Measurements from ENCODE around the gene AP1S3.
A peak's percentile ranks its signal among the peaks of the same experiment; 100 is the strongest.
"Not testable (repeated sequence)": the region's sequence is repeated elsewhere in the genome, so short reads cannot be mapped to it uniquely, and the experiment has no call there.

The AP1S3 gene

GRCh38 chr2:223837287-223838061 is at the start of gene AP1S3:
TSS of gene AP1S3 (minus strand) at chr2:223837582. CDS start at chr2:223837450, 132 bp downstream.
- Histone ChIP-seq H3K36me3 (ENCODE audit: control insufficient read depth, insufficient read depth, low read length) (no peaks in the 10 kb centered on the region), H3K9ac (ENCODE audit: low read length) (peak within 1 kb of the TSS; percentile 72), H3K27me3 (ENCODE audit: control insufficient read depth, insufficient read depth, low read length) (peaks cover 4% of the 10 kb centered on the region; the same call in 1 of the 2 replicates), H3K9me3 (ENCODE audit: control insufficient read depth, insufficient read depth, low read depth, low read length) (no peaks in the 10 kb centered on the region), H3K27ac (ENCODE audit: low read depth, low read length) (peak within 1 kb of the TSS; percentile 73; the same call in 1 of the 2 replicates), H3K4me1 (ENCODE audit: control insufficient read depth, insufficient read depth, low read length) (peaks cover 18% of the 10 kb centered on the region), H3K4me3 (ENCODE audit: low read depth, low read length) (peak within 1 kb of the TSS; percentile 97)

- H3K36me3 ChIP-seq (ENCODE audit: control insufficient read depth, insufficient read depth, low read length): peaks cover 68% of the 10 kb centered on the region
- H3K9me3 ChIP-seq (ENCODE audit: control insufficient read depth, insufficient read depth, low read depth, low read length): no peaks in the 10 kb centered on the region
- no peak overlapping the region for H3K27ac ChIP-seq (ENCODE audit: low read depth, low read length)
- H3K9ac ChIP-seq (ENCODE audit: low read length): no peak overlapping the region
- H3K4me3 ChIP-seq (ENCODE audit: low read depth, low read length): no peak overlapping the region
- no peaks in the 10 kb centered on the region for H3K27me3 ChIP-seq (ENCODE audit: control insufficient read depth, insufficient read depth, low read length)
- H3K4me1 ChIP-seq (ENCODE audit: control insufficient read depth, insufficient read depth, low read length): no peaks in the 10 kb centered on the region
Observed at GRCh38 chr2:223887127-223887526, 49.7 kb upstream of the AP1S3 start.

- Histone ChIP-seq H3K27ac (ENCODE audit: low read depth, low read length) (no peak overlapping the region), H3K4me3 (ENCODE audit: low read depth, low read length) (no peak overlapping the region), H3K4me1 (ENCODE audit: control insufficient read depth, insufficient read depth, low read length) (no peaks in the 10 kb centered on the region), H3K9ac (ENCODE audit: low read length) (no peak overlapping the region), H3K36me3 (ENCODE audit: control insufficient read depth, insufficient read depth, low read length) (peaks cover 71% of the 10 kb centered on the region), H3K9me3 (ENCODE audit: control insufficient read depth, insufficient read depth, low read depth, low read length) (no peaks in the 10 kb centered on the region), H3K27me3 (ENCODE audit: control insufficient read depth, insufficient read depth, low read length) (no peaks in the 10 kb centered on the region)
Observed at GRCh38 chr2:223886726-223887125, 49.3 kb upstream of the AP1S3 start.

- H3K9me3 ChIP-seq (ENCODE audit: control insufficient read depth, insufficient read depth, low read depth, low read length): no peaks in the 10 kb centered on the region
- no peak overlapping the region for H3K4me3 ChIP-seq (ENCODE audit: low read depth, low read length)
- peaks cover 74% of the 10 kb centered on the region for H3K36me3 ChIP-seq (ENCODE audit: control insufficient read depth, insufficient read depth, low read length)
- no peak overlapping the region for H3K27ac ChIP-seq (ENCODE audit: low read depth, low read length)
- H3K27me3 ChIP-seq (ENCODE audit: control insufficient read depth, insufficient read depth, low read length): no peaks in the 10 kb centered on the region
- H3K9ac ChIP-seq (ENCODE audit: low read length): no peak overlapping the region
- no peaks in the 10 kb centered on the region for H3K4me1 ChIP-seq (ENCODE audit: control insufficient read depth, insufficient read depth, low read length)
Observed at GRCh38 chr2:223884399-223884798, 47.0 kb upstream of the AP1S3 start.

- Histone ChIP-seq H3K9me3 (ENCODE audit: control insufficient read depth, insufficient read depth, low read depth, low read length) (no peaks in the 10 kb centered on the region), H3K4me3 (ENCODE audit: low read depth, low read length) (no peak overlapping the region), H3K9ac (ENCODE audit: low read length) (no peak overlapping the region), H3K36me3 (ENCODE audit: control insufficient read depth, insufficient read depth, low read length) (peaks cover 83% of the 10 kb centered on the region), H3K27me3 (ENCODE audit: control insufficient read depth, insufficient read depth, low read length) (no peaks in the 10 kb centered on the region), H3K27ac (ENCODE audit: low read depth, low read length) (no peak overlapping the region), H3K4me1 (ENCODE audit: control insufficient read depth, insufficient read depth, low read length) (no peaks in the 10 kb centered on the region)
Observed at GRCh38 chr2:223882715-223883114, 45.3 kb upstream of the AP1S3 start.

- H3K27ac ChIP-seq (ENCODE audit: low read depth, low read length): no peak overlapping the region
- no peak overlapping the region for H3K4me3 ChIP-seq (ENCODE audit: low read depth, low read length)
- no peaks in the 10 kb centered on the region for H3K27me3 ChIP-seq (ENCODE audit: control insufficient read depth, insufficient read depth, low read length)
- H3K36me3 ChIP-seq (ENCODE audit: control insufficient read depth, insufficient read depth, low read length): peaks cover 88% of the 10 kb centered on the region
- no peaks in the 10 kb centered on the region for H3K9me3 ChIP-seq (ENCODE audit: control insufficient read depth, insufficient read depth, low read depth, low read length)
- no peak overlapping the region for H3K9ac ChIP-seq (ENCODE audit: low read length)
- H3K4me1 ChIP-seq (ENCODE audit: control insufficient read depth, insufficient read depth, low read length): no peaks in the 10 kb centered on the region
Observed at GRCh38 chr2:223880796-223881195, 43.4 kb upstream of the AP1S3 start.

GRCh38 chr2:223877721-223878410 is 40.5 kb upstream of the AP1S3 start:
- Histone ChIP-seq H3K9me3 (ENCODE audit: control insufficient read depth, insufficient read depth, low read depth, low read length) (no peaks in the 10 kb centered on the region), H3K27me3 (ENCODE audit: control insufficient read depth, insufficient read depth, low read length) (no peaks in the 10 kb centered on the region), H3K4me1 (ENCODE audit: control insufficient read depth, insufficient read depth, low read length) (no peaks in the 10 kb centered on the region), H3K4me3 (ENCODE audit: low read depth, low read length) (no peak overlapping the region), H3K36me3 (ENCODE audit: control insufficient read depth, insufficient read depth, low read length) (peaks cover 80% of the 10 kb centered on the region), H3K9ac (ENCODE audit: low read length) (no peak overlapping the region), H3K27ac (ENCODE audit: low read depth, low read length) (no peak overlapping the region)

GRCh38 chr2:223873672-223874071 is 36.3 kb upstream of the AP1S3 start:
- peaks cover 43% of the 10 kb centered on the region for H3K36me3 ChIP-seq (ENCODE audit: control insufficient read depth, insufficient read depth, low read length)
- H3K27ac ChIP-seq (ENCODE audit: low read depth, low read length): no peak overlapping the region
- no peaks in the 10 kb centered on the region for H3K9me3 ChIP-seq (ENCODE audit: control insufficient read depth, insufficient read depth, low read depth, low read length)
- no peaks in the 10 kb centered on the region for H3K27me3 ChIP-seq (ENCODE audit: control insufficient read depth, insufficient read depth, low read length)
- no peak overlapping the region for H3K9ac ChIP-seq (ENCODE audit: low read length)
- H3K4me1 ChIP-seq (ENCODE audit: control insufficient read depth, insufficient read depth, low read length): no peaks in the 10 kb centered on the region
- H3K4me3 ChIP-seq (ENCODE audit: low read depth, low read length): no peak overlapping the region

GRCh38 chr2:223872772-223873171 is 35.4 kb upstream of the AP1S3 start:
- not testable (repeated sequence) for H3K27ac ChIP-seq (ENCODE audit: low read depth, low read length); H3K4me3 ChIP-seq (ENCODE audit: low read depth, low read length); H3K9ac ChIP-seq (ENCODE audit: low read length); H3K4me1 ChIP-seq (ENCODE audit: control insufficient read depth, insufficient read depth, low read length); H3K27me3 ChIP-seq (ENCODE audit: control insufficient read depth, insufficient read depth, low read length); H3K9me3 ChIP-seq (ENCODE audit: control insufficient read depth, insufficient read depth, low read depth, low read length)
- peaks cover 34% of the 10 kb centered on the region for H3K36me3 ChIP-seq (ENCODE audit: control insufficient read depth, insufficient read depth, low read length)

- not testable (repeated sequence) for H3K4me3 ChIP-seq (ENCODE audit: low read depth, low read length); H3K9me3 ChIP-seq (ENCODE audit: control insufficient read depth, insufficient read depth, low read depth, low read length); H3K27me3 ChIP-seq (ENCODE audit: control insufficient read depth, insufficient read depth, low read length); H3K27ac ChIP-seq (ENCODE audit: low read depth, low read length); H3K4me1 ChIP-seq (ENCODE audit: control insufficient read depth, insufficient read depth, low read length); H3K9ac ChIP-seq (ENCODE audit: low read length)
- H3K36me3 ChIP-seq (ENCODE audit: control insufficient read depth, insufficient read depth, low read length): peaks cover 23% of the 10 kb centered on the region
Observed at GRCh38 chr2:223871661-223872060, 34.3 kb upstream of the AP1S3 start.

- no peak overlapping the region for H3K27ac ChIP-seq (ENCODE audit: low read depth, low read length)
- H3K4me3 ChIP-seq (ENCODE audit: low read depth, low read length): no peak overlapping the region
- H3K36me3 ChIP-seq (ENCODE audit: control insufficient read depth, insufficient read depth, low read length): peaks cover 18% of the 10 kb centered on the region
- H3K27me3 ChIP-seq (ENCODE audit: control insufficient read depth, insufficient read depth, low read length): no peaks in the 10 kb centered on the region
- no peaks in the 10 kb centered on the region for H3K9me3 ChIP-seq (ENCODE audit: control insufficient read depth, insufficient read depth, low read depth, low read length)
- H3K4me1 ChIP-seq (ENCODE audit: control insufficient read depth, insufficient read depth, low read length): peaks cover under 1% of the 10 kb centered on the region; the same call in 1 of the 2 replicates
- no peak overlapping the region for H3K9ac ChIP-seq (ENCODE audit: low read length)
Observed at GRCh38 chr2:223870840-223871611, 33.6 kb upstream of the AP1S3 start.
